GM13976 (cell line): ENCODE results near the gene ERG.

ENCODE experiments used
- DNase-seq: peaks from one replicate; pipeline ENCODE4 v3.0.0; 2012; ENCODE audit warnings: low spot score
- in situ Hi-C: fragments of 300-500 bp; cut with MboI; formaldehyde crosslinking; loops from one replicate; pipeline ENCODE4 v1.12.0; 2022; ENCODE audit warnings: low sequenced_read_pairs, mixed read lengths, inconsistent platforms; ENCODE audit not compliant: unreplicated experiment
- TF ChIP-seq, protein P1 (sequence below): IDR thresholded peaks from 2 replicates; pipeline ENCODE4 v1.5.1; 2012; ENCODE audit warnings: borderline replicate concordance, mild to moderate bottlenecking; ENCODE audit not compliant: insufficient read depth; ENCODE audit errors: extremely low read depth, missing control alignments, control extremely low read depth

ERG gene

DNA sequence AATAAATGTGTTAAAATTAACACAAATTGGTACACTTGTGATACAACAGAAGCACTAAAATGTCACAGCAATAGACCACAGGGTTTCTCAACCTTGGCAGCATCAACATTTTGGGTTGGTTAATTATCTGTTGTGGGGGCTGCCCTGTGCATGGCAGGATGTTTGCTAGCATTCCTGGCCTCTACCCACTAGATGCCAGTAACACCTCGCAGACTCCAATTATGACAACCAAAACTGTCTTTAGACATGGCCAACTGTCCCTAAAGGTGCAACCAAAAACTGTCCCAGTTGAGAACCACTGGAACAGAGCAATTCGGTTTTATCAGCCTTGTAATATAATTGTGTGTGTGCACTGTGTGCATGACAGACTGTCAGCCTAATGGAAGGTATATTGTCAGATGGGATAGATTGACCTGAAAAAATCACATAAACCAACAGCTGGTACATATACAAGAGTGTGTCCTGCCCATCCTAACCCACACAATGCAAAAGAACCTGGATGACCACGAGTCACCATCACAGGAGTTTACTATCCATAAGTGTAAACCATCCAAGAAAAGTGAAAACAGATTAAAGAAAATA lies 13.5 kb upstream of the ERG start:
- no peak for DNase-seq
- TF ChIP-seq, protein P1, sequence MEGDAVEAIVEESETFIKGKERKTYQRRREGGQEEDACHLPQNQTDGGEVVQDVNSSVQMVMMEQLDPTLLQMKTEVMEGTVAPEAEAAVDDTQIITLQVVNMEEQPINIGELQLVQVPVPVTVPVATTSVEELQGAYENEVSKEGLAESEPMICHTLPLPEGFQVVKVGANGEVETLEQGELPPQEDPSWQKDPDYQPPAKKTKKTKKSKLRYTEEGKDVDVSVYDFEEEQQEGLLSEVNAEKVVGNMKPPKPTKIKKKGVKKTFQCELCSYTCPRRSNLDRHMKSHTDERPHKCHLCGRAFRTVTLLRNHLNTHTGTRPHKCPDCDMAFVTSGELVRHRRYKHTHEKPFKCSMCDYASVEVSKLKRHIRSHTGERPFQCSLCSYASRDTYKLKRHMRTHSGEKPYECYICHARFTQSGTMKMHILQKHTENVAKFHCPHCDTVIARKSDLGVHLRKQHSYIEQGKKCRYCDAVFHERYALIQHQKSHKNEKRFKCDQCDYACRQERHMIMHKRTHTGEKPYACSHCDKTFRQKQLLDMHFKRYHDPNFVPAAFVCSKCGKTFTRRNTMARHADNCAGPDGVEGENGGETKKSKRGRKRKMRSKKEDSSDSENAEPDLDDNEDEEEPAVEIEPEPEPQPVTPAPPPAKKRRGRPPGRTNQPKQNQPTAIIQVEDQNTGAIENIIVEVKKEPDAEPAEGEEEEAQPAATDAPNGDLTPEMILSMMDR, result no peak
- in situ Hi-C loops, result loop anchor here (25.0 kb wide), 1 partner anchor 626 kb away; no protein-coding TSS in a partner anchor

DNA sequence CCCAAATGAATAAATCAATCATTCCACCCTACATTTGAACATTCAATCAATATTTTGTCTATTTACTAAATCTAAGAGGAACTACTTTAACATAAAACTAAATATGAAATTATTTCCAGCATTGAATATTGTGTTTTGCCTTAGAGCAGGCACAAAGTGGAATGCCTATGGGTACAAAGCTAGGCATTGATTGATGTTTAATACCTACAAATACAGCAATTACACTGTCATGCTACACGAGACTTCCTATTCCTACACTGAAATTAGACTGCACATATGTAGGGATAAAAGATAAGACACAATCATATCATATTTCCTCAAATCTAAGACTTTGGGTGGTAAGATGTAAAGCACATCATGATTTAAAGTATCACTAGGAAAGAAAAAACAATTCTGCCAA lies 12.9 kb upstream of the ERG start:
- in situ Hi-C loops, result loop anchor here (25.0 kb wide), 1 partner anchor 626 kb away; no protein-coding TSS in a partner anchor
- TF ChIP-seq, protein P1, result no peak
- DNase-seq, result no peak

DNA sequence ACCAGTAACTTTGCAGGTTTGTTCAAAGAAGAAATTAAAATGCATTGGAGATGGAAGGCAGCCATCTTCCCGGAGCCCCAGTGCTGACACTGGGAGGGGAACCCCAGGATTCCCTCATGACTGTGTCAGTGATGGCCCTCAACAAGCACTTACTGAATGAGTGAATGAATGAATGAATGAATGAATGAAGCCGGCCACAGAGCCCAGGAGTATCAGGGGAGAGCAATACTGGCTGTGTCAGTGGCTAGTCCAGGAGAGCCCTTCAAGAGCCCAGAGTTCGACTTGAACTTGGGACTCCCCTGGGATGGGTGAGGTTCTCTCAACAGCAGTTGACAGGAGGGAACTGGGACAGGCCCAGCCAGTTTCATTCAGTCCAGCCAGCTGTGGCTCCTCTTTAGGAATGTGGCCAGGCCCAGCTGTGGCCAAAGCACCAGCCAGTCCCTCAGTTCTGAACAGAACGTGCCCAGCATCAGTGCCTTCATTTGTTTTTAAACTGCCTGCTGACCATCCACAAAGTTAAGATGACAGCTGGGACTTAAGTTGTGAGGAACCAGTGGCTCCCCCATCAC lies 9.2 kb upstream of the ERG start:
- TF ChIP-seq, protein P1, result no peak
- no peak for DNase-seq
- in situ Hi-C loops, result loop anchor here (25.0 kb wide), 1 partner anchor 630 kb away; no protein-coding TSS in a partner anchor

DNA sequence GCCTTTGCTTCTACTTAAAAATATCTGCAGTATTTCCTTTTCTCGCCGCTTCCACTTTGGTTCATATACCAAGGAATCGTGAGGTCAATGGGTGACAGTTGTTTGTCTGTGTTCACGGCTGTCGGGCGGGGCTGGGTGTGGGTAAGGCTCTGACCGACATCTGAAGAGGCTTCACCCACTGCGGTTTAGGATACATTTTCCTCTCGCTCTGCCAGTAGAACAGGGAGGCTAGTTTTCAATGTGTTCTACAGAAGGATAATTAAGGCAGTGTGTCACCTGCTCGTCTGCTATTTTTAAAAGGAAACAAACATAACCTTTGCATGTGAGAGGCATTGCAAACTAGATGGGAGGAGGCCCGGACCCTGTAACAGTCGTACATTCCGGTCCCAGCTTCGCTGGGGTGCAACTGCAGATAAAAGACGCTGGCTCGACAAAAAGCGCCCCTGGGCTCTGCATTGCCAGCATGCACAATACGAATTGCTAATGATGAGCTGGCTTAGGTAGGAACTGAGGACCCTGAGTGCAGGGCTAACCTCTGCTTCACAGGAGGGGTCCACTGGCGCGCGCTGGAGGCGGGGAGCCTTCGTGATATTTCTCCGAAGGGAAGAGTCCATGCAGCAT lies 8.5 kb upstream of the ERG start:
- TF ChIP-seq, protein P1, result no peak
- DNase-seq, result no peak
- in situ Hi-C loops, result loop anchor here (25.0 kb wide), 1 partner anchor 631 kb away; no protein-coding TSS in a partner anchor

DNA sequence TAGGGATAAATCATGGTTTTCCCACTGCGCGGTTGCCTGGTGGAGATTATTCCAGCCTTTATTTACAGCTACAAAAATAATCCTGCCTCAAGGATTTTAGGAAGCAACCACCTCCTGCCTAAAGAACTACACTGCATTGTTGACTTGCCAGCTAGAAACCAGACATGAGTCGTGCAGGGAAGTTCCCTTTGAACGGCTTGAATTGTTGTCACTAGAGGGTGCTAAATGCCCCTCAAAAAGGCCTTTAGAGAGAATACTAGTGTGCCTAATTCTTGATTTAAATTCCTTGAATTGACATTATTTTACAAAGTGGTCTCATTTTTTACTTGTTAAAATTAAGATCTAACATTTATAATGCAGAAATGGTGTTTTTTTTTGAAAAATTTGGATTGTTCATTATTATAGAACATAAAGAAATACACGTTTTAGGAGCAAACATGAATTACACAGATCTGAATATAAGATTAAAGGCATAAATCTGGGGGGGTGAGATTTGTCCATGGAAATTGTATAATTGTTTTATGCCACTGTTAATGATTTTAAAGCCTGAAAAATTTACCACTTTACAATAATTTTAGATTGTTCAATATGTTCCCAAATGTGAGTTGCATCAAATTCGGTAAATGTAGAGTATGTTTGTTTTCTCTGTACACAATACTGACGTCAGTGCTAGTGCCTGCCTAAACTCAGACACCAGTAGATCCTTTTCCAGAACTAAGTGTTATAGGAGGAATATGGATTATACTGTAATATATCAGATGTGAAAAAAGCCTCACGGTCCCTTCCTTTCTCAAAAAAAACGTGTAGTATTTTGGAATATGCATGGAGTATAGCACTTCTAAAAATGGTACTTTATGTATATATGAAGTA lies 7.6 kb upstream of the ERG start:
- peak; percentile 39 for DNase-seq
- TF ChIP-seq, protein P1, result peak; percentile 53
- in situ Hi-C loops, result loop anchor here (25.0 kb wide), 1 partner anchor 631 kb away; no protein-coding TSS in a partner anchor

DNA sequence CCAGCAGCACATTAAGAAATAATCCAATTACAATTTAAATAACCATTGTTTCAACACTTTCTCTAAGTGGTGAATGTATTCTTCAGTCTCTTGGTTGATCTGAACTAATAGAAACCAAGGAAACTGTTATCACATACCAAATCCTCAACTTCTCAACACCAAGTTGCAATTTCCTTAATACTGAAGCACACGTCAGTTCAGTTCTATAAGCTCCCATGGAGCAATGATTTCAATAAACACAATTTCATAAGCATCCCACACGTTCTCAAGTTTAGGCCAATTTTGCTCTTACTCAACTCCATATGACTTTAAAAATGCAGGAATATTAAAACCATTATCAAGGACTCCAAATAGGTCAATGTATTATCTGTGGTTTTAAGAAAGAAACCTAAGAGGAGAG lies 5.8 kb upstream of the ERG start:
- TF ChIP-seq, protein P1, result no peak
- DNase-seq, result no peak
- in situ Hi-C loops, result loop anchor here (25.0 kb wide), 1 partner anchor 633 kb away; no protein-coding TSS in a partner anchor
